ENCODE measurements around the gene MZF1.

MZF1 gene

DNA sequence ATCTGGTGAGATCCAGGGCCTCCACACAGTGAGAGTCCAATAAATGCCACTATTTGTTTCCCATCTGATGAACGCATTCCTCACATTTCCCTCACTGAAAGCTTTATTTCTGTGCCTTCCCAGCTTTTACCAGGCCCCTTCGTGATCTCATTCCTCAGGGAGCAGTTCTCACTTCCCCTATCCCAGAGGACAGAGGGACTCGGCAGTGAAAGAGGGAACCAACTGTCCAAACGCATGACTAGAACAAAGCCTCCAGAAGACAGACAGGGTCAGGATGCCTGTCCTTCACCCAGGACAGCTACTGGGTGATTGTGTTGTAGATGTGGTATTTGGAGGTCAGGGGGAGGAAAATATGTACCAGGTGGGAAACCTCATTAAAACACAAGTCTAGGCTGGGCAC lies 51.5 kb downstream of the MZF1 start:
- Histone ChIP-seq H3K79me2 (ENCODE audit: insufficient read depth, low read length) (peaks cover 7% of the 10 kb centered on the region; the same call in 1 of the 2 replicates), H3K36me3 (ENCODE audit: low read length) (no peaks in the 10 kb centered on the region), H3F3A (ENCODE audit: insufficient read depth) (peaks cover 16% of the 10 kb centered on the region), H3K9ac (ENCODE audit: low read length) (no peak overlapping the region), H3K9me2 (replicated peaks; ENCODE audit: insufficient read depth, low read length) (no peaks in the 10 kb centered on the region), H3K27me3 (ENCODE audit: low read length) (no peaks in the 10 kb centered on the region), H3K27ac (ENCODE audit: low read depth, low read length) (no peak overlapping the region), H3K4me2 (ENCODE audit: low read depth, low read length, poor library complexity, severe bottlenecking) (no peak overlapping the region), H3K9me3 (ENCODE audit: insufficient read depth, low read length) (no peaks in the 10 kb centered on the region), H2AFZ (ENCODE audit: low read depth, low read length, severe bottlenecking) (no peak overlapping the region), H3K4me3 (ENCODE audit: insufficient read depth, low read length, poor library complexity, severe bottlenecking) (no peak overlapping the region), H4K20me1 (ENCODE audit: low read depth, low read length) (no peaks in the 10 kb centered on the region)
- no peak for TF ChIP-seq EZH2phosphoT487 (conservative IDR thresholded peaks at IDR 0.05; ENCODE audit: low read length)

DNA sequence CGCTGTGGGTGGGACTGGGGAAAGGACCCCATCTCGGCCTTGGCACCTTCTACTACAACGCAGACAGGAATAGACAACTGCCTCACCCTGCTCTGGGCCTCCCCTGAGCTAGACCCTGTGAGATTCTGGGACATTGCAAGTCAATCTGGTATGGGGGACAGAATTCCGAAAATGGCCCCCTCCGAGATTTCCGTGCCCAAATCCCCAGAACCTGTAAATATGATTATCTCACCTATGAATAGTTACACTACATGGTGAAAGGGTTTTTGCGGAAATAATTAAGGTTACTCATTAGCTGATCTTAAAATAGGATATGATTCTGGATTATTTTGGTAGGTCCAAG lies 52.9 kb downstream of the MZF1 start:
- peak overlapping the region; percentile 85 for H3K4me2 ChIP-seq (ENCODE audit: low read depth, low read length, poor library complexity, severe bottlenecking)
- no peak for TF ChIP-seq EZH2phosphoT487 (conservative IDR thresholded peaks at IDR 0.05; ENCODE audit: low read length)
- TF ChIP-seq, protein P1, sequence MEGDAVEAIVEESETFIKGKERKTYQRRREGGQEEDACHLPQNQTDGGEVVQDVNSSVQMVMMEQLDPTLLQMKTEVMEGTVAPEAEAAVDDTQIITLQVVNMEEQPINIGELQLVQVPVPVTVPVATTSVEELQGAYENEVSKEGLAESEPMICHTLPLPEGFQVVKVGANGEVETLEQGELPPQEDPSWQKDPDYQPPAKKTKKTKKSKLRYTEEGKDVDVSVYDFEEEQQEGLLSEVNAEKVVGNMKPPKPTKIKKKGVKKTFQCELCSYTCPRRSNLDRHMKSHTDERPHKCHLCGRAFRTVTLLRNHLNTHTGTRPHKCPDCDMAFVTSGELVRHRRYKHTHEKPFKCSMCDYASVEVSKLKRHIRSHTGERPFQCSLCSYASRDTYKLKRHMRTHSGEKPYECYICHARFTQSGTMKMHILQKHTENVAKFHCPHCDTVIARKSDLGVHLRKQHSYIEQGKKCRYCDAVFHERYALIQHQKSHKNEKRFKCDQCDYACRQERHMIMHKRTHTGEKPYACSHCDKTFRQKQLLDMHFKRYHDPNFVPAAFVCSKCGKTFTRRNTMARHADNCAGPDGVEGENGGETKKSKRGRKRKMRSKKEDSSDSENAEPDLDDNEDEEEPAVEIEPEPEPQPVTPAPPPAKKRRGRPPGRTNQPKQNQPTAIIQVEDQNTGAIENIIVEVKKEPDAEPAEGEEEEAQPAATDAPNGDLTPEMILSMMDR (IDR thresholded peaks at IDR 0.05; ENCODE audit: insufficient read depth, low read length, poor library complexity, severe bottlenecking) = no peak
- no peaks in the 10 kb centered on the region for H3K36me3 ChIP-seq (ENCODE audit: low read length)
- H3K79me2 ChIP-seq (ENCODE audit: insufficient read depth, low read length) = peaks cover 7% of the 10 kb centered on the region; the same call in 1 of the 2 replicates
- H3K4me3 ChIP-seq (ENCODE audit: insufficient read depth, low read length, poor library complexity, severe bottlenecking) = peak overlapping the region; percentile 73
- H2AFZ ChIP-seq (ENCODE audit: low read depth, low read length, severe bottlenecking) = peak overlapping the region; percentile 72
- peak overlapping the region; percentile 96 for H3K9ac ChIP-seq (ENCODE audit: low read length)
- peak overlapping the region; percentile 84 for H3K27ac ChIP-seq (ENCODE audit: low read depth, low read length)
- no peaks in the 10 kb centered on the region for H4K20me1 ChIP-seq (ENCODE audit: low read depth, low read length)
- H3F3A ChIP-seq (ENCODE audit: insufficient read depth) = peaks cover 16% of the 10 kb centered on the region
- H3K9me3 ChIP-seq (ENCODE audit: insufficient read depth, low read length) = no peaks in the 10 kb centered on the region
- H3K27me3 ChIP-seq (ENCODE audit: low read length) = no peaks in the 10 kb centered on the region
- no peaks in the 10 kb centered on the region for H3K9me2 ChIP-seq (replicated peaks; ENCODE audit: insufficient read depth, low read length)

DNA sequence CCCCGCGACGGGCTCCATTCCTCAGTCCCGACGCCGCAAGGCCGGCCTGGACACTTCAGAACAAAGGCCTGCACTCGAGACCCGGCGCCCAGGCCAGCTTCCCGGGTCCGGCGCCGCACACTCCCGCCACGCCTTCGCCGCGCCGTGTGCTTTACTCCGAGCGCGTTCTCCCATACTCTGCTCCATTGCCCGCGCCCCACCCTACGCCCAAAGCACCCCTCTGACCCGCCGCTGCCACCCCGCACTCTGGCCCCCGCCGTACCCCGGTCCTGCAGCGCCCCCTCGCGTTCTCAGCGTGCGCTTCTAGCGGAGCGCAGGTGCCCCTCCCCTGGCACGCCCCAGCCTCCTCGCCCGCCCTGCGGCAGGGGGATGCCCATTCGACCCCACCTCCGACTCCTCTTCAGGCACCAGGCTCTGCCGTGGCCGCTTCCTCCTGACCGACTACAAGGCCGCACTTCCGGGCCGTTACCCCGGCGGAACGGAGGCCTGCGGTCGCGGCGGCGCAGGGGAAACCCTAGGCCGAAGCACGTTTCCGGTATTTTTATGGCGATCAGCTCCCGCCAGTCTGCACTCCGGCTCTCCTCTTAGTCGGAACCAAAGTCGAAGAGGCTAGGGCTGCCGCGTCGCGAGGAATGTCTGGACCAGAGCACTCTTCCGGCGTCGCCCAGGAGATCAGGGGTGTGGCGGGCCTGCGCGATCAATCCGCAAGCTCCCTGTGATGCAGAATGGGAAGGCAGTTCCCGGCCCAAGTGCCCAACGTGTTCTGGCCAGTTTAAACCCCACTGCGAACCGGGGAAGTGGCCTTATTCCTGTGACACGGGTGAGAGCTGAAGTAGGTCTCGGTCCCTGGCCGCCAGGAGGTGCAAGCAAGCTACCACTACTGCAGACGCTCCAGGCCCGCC lies 53.5 kb downstream of the MZF1 start, which contains the start of gene ZBTB45:
TSS of gene ZBTB45 (minus strand) at position 456 of the 902 bp plus-strand sequence. CDS start 2,137 bp downstream, outside the sequence.
- H3K4me3 ChIP-seq (ENCODE audit: insufficient read depth, low read length, poor library complexity, severe bottlenecking) = peak within 1 kb of the TSS; percentile 73
- peak within 1 kb of the TSS; percentile 84 for H3K27ac ChIP-seq (ENCODE audit: low read depth, low read length)
- TF ChIP-seq, protein P1 (IDR thresholded peaks at IDR 0.05; ENCODE audit: insufficient read depth, low read length, poor library complexity, severe bottlenecking) = peak; percentile 61
- TF ChIP-seq EZH2phosphoT487 (conservative IDR thresholded peaks at IDR 0.05; ENCODE audit: low read length) = no peak
- H3F3A ChIP-seq (ENCODE audit: insufficient read depth) = peaks cover 16% of the 10 kb centered on the region
- no peaks in the 10 kb centered on the region for H3K9me3 ChIP-seq (ENCODE audit: insufficient read depth, low read length)
- peak within 1 kb of the TSS; percentile 96 for H3K9ac ChIP-seq (ENCODE audit: low read length)
- H3K9me2 ChIP-seq (replicated peaks; ENCODE audit: insufficient read depth, low read length) = no peaks in the 10 kb centered on the region
- peak within 1 kb of the TSS; percentile 85 for H3K4me2 ChIP-seq (ENCODE audit: low read depth, low read length, poor library complexity, severe bottlenecking)
- H3K27me3 ChIP-seq (ENCODE audit: low read length) = no peaks in the 10 kb centered on the region
- no peaks in the 10 kb centered on the region for H4K20me1 ChIP-seq (ENCODE audit: low read depth, low read length)
- peaks cover 11% of the 10 kb centered on the region for H3K79me2 ChIP-seq (ENCODE audit: insufficient read depth, low read length)
- H3K36me3 ChIP-seq (ENCODE audit: low read length) = no peaks in the 10 kb centered on the region
- H2AFZ ChIP-seq (ENCODE audit: low read depth, low read length, severe bottlenecking) = peak within 1 kb of the TSS; percentile 72

DNA sequence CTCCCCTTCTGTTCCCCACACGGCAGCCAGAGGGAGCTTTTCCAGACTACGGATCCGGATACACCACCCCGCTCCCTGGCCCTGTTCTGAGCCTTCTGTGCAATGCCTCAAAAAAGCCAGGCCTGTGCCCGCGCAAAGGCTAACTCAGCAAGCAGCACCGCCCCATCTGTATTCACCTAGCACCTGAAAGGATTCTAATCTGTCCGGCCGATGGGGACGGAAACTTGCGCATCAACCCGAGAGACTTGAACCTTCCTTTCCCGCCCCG lies 54.1 kb downstream of the MZF1 start:
- H3K4me2 ChIP-seq (ENCODE audit: low read depth, low read length, poor library complexity, severe bottlenecking) = peak overlapping the region; percentile 85
- H3K9me3 ChIP-seq (ENCODE audit: insufficient read depth, low read length) = no peaks in the 10 kb centered on the region
- H3F3A ChIP-seq (ENCODE audit: insufficient read depth) = peaks cover 16% of the 10 kb centered on the region
- no peaks in the 10 kb centered on the region for H4K20me1 ChIP-seq (ENCODE audit: low read depth, low read length)
- TF ChIP-seq EZH2phosphoT487 (conservative IDR thresholded peaks at IDR 0.05; ENCODE audit: low read length) = no peak
- TF ChIP-seq, protein P1 (IDR thresholded peaks at IDR 0.05; ENCODE audit: insufficient read depth, low read length, poor library complexity, severe bottlenecking) = no peak
- no peaks in the 10 kb centered on the region for H3K36me3 ChIP-seq (ENCODE audit: low read length)
- peak overlapping the region; percentile 73 for H3K4me3 ChIP-seq (ENCODE audit: insufficient read depth, low read length, poor library complexity, severe bottlenecking)
- H3K27me3 ChIP-seq (ENCODE audit: low read length) = no peaks in the 10 kb centered on the region
- peak overlapping the region; percentile 84 for H3K27ac ChIP-seq (ENCODE audit: low read depth, low read length)
- H3K79me2 ChIP-seq (ENCODE audit: insufficient read depth, low read length) = peaks cover 15% of the 10 kb centered on the region
- H3K9me2 ChIP-seq (replicated peaks; ENCODE audit: insufficient read depth, low read length) = no peaks in the 10 kb centered on the region
- peak overlapping the region; percentile 96 for H3K9ac ChIP-seq (ENCODE audit: low read length)
- peak overlapping the region; percentile 37 for H2AFZ ChIP-seq (ENCODE audit: low read depth, low read length, severe bottlenecking)
